HCT116 (cell line): Measurements from ENCODE around the gene ZBTB17.

ENCODE experiments used
- CBX3 ChIP-seq: IDR thresholded peaks from 2 replicates; pipeline ENCODE4 v1.6.1; 2012; ENCODE audit warnings: low read depth
- CEBPB ChIP-seq: IDR thresholded peaks from 2 replicates; pipeline ENCODE4 v1.6.1; 2012; ENCODE audit warnings: low read depth
- CTCF ChIP-seq, 3 experiments: fragments of 200-600 bp in 1 of 3; sonication (generic) in 1 of 3; IDR thresholded peaks in 2 of 3; conservative IDR thresholded peaks in 1 of 3; 2 replicates each; pipeline ENCODE4 v1.5.1; 2012 to 2017; ENCODE audit warnings: low read depth in 2 of 3, low read length in 2 of 3, antibody characterized with exemption in 1 of 3, borderline replicate concordance in 1 of 3, control low read depth in 1 of 3, mild to moderate bottlenecking in 1 of 3, mixed read lengths in 1 of 3, mixed run types in 1 of 3, moderate library complexity in 1 of 3; ENCODE audit not compliant: insufficient read depth in 1 of 3
- EZH2 ChIP-seq: fragments of 200-600 bp; sonication (generic); IDR thresholded peaks from 2 replicates; pipeline ENCODE4 v1.6.1; 2017; ENCODE audit warnings: antibody characterized with exemption, mixed run types
- EZH2phosphoT487 ChIP-seq: fragments of 200-600 bp; IDR thresholded peaks from 2 replicates; pipeline ENCODE4 v1.6.1; 2018; ENCODE audit warnings: antibody characterized with exemption, borderline replicate concordance
- JUND ChIP-seq: IDR thresholded peaks from 2 replicates; pipeline ENCODE4 v1.6.1; 2012
- MAX ChIP-seq: IDR thresholded peaks from 2 replicates; pipeline ENCODE4 v1.6.1; 2012
- POLR2A ChIP-seq: IDR thresholded peaks from 2 replicates; pipeline ENCODE4 v1.7.0; 2011; ENCODE audit warnings: borderline replicate concordance; ENCODE audit not compliant: insufficient read depth, insufficient read length; ENCODE audit errors: extremely low read depth
- POLR2AphosphoS5 ChIP-seq: IDR thresholded peaks from 2 replicates; pipeline ENCODE4 v1.6.1; 2011; ENCODE audit warnings: mild to moderate bottlenecking, low read depth, low read length, moderate library complexity
- RAD21 ChIP-seq: IDR thresholded peaks from 2 replicates; pipeline ENCODE4 v1.6.1; 2012; ENCODE audit warnings: low read depth, mild to moderate bottlenecking
- SP1 ChIP-seq: IDR thresholded peaks from 2 replicates; pipeline ENCODE4 v1.6.1; 2012; ENCODE audit warnings: low read depth
- SRF ChIP-seq: IDR thresholded peaks from 2 replicates; pipeline ENCODE4 v1.6.1; 2012; ENCODE audit warnings: low read depth
- ZNF274 ChIP-seq: fragments of 200-500 bp; sonication (Bioruptor generic); IDR thresholded peaks from 2 replicates; pipeline ENCODE4 v1.6.1; 2014; ENCODE audit warnings: mild to moderate bottlenecking, low read depth, low read length, inconsistent platforms

GRCh38 chr1:16022393-16022792 lies 46.5 kb upstream of the ZBTB17 start:
- TF ChIP-seq CTCF (IDR thresholded peaks at IDR 0.05 in 2 of 3, conservative IDR thresholded peaks at IDR 0.05 in 1 of 3; ENCODE audit: borderline replicate concordance in 1 of 3, insufficient read depth in 1 of 3, low read depth in 2 of 3, low read length in 2 of 3) (no peak), POLR2A (no peak), MAX (no peak), EZH2 (no peak), JUND (no peak), SP1 (no peak), ZNF274 (no peak), SRF (no peak), CEBPB (no peak), RAD21 (no peak), POLR2AphosphoS5 (no peak), EZH2phosphoT487 (no peak), CBX3 (no peak)
